ENCODE measurements around the gene DSCAML1.

GRCh38 chr11:117514256-117514655 lies 282.8 kb downstream of the DSCAML1 start:
- no peak for TF ChIP-seq CTCF (IDR thresholded peaks at IDR 0.05)
- no peak for TF ChIP-seq POLR2A (IDR thresholded peaks at IDR 0.05)
